Hair follicle dermal papilla cell (primary cell): ENCODE data around the gene SCNM1. TPM values are rescaled to one million over a fixed set of nuclear protein-coding genes. Genes with fewer than 3 reads are reported as not detected.

Experiments used
- total RNA-seq: library from RNA; depleted of rRNA; stranded (reverse); fragments of >200 nt; gene quantifications from 2 replicates; pipeline ENCODE4 v1.2.3, GENCODE V29; 2012

Gene SCNM1, protein sequence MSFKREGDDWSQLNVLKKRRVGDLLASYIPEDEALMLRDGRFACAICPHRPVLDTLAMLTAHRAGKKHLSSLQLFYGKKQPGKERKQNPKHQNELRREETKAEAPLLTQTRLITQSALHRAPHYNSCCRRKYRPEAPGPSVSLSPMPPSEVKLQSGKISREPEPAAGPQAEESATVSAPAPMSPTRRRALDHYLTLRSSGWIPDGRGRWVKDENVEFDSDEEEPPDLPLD
- total RNA-seq, result 22.2 and 29.0 TPM in 2 replicates

DNA sequence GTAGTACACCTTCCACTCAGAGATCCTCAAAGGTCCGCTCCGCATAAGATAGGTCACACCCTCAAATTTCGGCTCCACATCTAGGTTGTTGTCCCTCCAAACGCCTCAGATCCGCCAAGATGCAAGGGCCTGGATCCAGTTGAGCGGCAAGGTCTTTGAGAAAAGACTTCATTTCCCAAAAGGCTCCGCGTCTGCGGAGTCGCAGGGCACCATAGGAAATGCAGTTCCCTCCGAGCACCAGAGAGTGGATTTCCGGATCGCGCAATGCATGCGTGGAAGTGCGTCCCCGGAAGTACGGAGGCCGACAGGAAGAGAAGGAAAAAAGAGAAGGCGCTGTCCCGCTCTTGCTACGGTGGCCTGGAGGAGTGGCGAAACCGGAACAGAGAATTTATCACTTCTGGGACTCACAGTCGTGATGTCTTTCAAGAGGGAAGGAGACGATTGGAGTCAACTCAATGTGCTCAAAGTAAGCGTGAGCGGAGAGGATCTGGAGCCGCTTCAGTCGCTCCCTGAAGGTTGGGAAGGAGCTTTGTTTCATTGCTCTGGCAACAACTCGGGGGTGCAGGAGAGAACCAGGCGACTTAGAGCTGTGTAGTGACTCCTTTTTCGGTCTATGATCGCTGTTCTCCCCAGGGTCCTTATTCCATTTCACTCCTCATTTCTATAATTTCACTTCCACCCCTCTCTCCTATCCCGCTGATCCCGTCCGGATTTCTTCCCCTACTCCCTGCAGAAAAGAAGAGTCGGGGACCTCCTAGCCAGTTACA is at the start of gene SCNM1, which contains the start of gene LYSMD1:
SCNM1 (plus strand) TSS at position 407 of the 767 bp plus-strand sequence; CDS start at position 416, 9 bp downstream.
LYSMD1 (minus strand) TSS at position 165 of the 767 bp plus-strand sequence. CDS start 644 bp downstream, outside the sequence.

DNA sequence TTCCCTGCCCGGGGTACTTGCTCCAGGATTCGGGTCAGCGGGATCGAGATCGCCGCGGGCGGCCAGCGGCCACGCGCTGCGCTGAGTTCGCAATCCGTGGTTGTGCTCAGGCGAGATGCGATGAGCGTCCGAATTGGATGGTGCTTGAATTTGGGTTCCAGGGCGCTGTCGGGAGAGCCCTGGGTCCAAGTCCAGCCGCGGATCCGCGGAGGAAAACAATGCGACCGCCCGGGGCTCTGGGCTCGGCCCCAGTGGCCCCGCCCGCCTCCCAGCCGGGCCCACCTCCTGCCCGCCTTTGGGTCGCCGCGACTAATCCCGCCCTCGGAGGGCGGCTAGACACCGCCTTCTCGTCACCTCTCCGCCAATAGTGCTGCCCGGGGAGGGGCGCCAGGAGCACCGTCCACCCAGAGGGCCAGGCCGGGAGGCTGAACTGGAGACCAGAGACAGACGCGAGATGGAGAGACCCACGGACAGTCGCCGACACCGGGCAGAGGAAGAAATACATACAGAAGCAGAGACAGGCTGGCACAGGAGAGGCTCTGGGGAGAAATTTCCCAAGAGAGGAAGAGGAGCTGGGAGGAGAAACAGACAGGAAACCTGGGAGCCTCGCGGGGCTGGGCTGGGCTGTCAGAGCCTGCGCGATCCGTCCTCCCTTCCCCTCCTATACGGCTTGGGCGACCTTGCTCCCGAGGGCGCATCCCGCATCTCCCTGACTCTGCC is 19.4 kb upstream of the SCNM1 start, which contains the start of gene SEMA6C:
SEMA6C (minus strand) TSS at position 220 of the 720 bp plus-strand sequence. CDS start 4,010 bp downstream, outside the sequence.

DNA sequence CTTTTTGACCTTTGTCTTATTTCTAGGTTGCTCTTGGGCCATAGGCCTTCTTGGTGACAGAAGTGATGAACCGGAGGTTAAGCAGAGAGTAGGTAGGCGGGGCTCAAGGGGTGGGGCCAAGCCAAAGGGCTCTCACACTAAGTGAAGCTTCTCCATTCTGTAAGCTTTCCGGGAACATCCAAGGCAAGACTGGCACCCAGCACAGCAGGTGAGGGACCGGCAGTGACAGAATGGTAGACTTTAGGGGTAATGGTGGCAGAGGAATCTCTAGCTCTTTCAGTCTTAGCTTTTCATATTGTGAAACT is 9.5 kb upstream of the SCNM1 start, which contains the start of gene TNFAIP8L2:
TNFAIP8L2 (plus strand) TSS at position 135 of the 305 bp plus-strand sequence. CDS start 2,049 bp downstream, outside the sequence.

DNA sequence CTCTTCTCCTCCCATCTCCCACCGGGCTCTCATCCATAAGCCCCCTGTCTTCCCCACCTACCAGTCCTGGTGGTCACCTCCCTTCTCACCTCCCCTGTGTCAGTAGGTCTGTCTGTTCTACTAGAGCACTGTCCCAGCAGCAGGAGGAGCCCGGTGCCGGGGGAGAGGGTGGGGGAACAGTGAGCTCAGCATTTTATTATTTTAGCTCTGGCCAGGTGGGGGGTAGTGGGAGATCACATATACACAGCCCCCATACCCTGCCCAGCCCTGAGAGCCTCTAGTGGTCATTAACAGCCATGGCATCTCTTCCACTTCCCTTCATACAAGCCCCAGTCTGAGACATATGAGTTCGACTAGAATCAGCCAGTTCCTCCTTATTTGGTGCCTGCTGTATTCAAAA is 9.9 kb downstream of the SCNM1 start, which contains the start of gene TMOD4:
TMOD4 (minus strand) TSS at position 119 of the 400 bp plus-strand sequence. CDS start 1,106 bp downstream, outside the sequence.

DNA sequence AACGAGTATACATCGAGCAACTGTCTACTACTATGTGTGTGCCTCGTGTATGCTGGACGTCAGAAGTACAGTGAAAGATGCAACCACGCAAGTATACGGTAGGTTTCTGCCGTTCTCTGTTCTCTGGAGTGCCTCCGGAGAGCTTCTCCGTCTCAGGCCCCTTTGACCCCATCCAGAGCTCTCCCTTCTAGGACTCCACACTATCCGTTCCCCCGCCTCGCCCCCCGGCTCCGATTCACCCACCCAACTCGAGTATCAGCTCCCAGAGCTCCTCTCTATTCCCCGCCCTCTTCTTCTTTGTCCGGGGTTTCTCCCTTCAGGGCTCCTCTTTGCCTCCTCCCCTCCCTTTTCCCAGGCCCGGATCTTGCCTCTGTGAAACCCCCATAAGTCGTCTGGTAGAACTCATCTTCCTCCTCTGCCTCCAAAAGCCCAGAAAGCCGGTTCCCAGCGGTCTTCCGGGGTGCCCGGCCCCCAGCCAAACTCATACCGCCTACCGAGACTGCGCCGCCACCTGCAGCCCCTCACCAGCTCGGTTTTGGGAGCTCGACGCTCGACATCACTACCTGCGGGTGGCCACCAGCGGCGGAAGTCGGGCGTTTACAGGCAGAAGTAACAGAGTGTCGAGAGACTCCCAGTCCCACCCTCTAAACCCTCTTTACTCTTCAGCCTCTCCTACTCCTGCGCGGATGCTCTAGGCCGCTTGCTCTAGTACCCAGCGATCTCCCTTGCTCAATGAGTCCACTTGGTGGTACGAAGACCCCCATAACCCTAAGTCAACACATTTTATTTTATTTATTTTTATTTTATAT is 23.9 kb downstream of the SCNM1 start, which contains the start of gene VPS72:
VPS72 (minus strand) TSS at position 561 of the 809 bp plus-strand sequence; CDS start at position 485, 76 bp downstream.

DNA sequence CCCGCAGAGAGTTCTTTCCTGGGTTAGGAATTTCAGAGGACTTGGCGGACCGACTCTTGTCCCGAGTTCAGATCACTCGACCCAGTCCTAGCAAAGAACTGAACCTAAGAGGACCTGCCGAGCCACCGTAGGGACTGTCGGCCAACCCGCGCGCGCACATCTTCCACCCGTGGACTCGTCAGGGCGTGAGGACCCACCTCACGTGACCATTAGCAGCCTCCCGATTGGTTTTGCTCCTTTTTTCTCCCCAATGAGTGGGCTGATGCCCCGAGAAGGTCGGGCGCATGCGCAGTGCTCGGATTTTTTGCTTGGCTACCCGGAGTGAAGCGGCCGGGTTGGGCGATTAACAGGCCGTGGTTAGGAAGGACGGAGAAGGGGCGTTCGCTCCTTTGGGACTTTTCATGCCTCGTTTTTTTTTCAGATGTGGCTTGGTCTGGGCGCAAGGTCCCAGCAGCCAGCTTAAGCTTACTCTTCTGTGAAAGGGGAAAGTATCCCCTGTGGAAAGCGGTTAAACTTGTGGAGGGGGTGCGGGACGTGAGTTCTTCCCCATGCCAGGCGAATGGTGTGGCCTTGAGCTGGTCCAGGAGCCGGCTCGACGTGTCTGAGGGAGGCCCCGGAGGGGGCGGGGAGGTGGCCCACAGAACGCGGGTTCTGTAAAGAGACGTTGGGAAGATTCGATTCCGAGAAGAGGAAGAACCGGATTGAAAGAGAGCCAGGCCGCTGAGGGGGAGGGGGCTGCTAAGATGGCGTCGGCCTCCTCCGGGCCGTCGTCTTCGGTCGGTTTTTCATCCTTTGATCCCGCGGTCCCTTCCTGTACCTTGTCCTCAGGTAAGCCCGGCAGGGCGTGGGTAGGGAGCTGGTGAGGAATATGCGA is 32.5 kb downstream of the SCNM1 start, which contains the start of gene PIP5K1A:
PIP5K1A (plus strand) TSS at position 299 of the 874 bp plus-strand sequence; CDS start at position 744, 445 bp downstream.

Other genes starting within 250 kb of the SCNM1 start
- gene SETDB1, start 239.8 kb upstream of the SCNM1 start, total RNA-seq, result 40.8 and 49.3 TPM in 2 replicates
- 131 and 147 TPM in 2 replicates for gene CERS2, start 191.3 kb upstream of the SCNM1 start, total RNA-seq
- gene ANXA9, start 183.9 kb upstream of the SCNM1 start, total RNA-seq, result 0.16 TPM in 1 of 2 replicates, not detected in the other
- gene MINDY1, start 159.2 kb upstream of the SCNM1 start, total RNA-seq, result 20.4 and 21.1 TPM in 2 replicates
- 9.1 and 10.4 TPM in 2 replicates for gene PRUNE1, start 157.7 kb upstream of the SCNM1 start, total RNA-seq
- gene BNIPL, start 129.6 kb upstream of the SCNM1 start, total RNA-seq, result under 0.01 and 0.12 TPM in 2 replicates
- gene C1orf56, start 118.4 kb upstream of the SCNM1 start, total RNA-seq, result 3.6 and 5.0 TPM in 2 replicates
- 62.1 and 64.6 TPM in 2 replicates for gene CDC42SE1, start 106.5 kb upstream of the SCNM1 start, total RNA-seq
- 2.3 and 2.8 TPM in 2 replicates for gene MLLT11, start 105.7 kb upstream of the SCNM1 start, total RNA-seq
- gene GABPB2, start 95.4 kb upstream of the SCNM1 start, total RNA-seq, result 18.8 and 19.3 TPM in 2 replicates
- gene SEMA6C, start 19.5 kb upstream of the SCNM1 start, total RNA-seq, result 5.4 and 5.5 TPM in 2 replicates
- gene TNFAIP8L2, start 9.5 kb upstream of the SCNM1 start, total RNA-seq, result not detected in 2 replicates
- gene LYSMD1, start 242 bp upstream of the SCNM1 start, total RNA-seq, result 7.0 and 8.7 TPM in 2 replicates
- gene TMOD4, start 9.8 kb downstream of the SCNM1 start, total RNA-seq, result 0.81 and 1.6 TPM in 2 replicates
- gene VPS72, start 24.1 kb downstream of the SCNM1 start, total RNA-seq, result 42.8 and 45.5 TPM in 2 replicates
- 117 and 146 TPM in 2 replicates for gene PIP5K1A, start 32.4 kb downstream of the SCNM1 start, total RNA-seq
- gene PSMD4, start 88.6 kb downstream of the SCNM1 start, total RNA-seq, result 92.5 and 96.8 TPM in 2 replicates
- 23.3 and 27.4 TPM in 2 replicates for gene ZNF687, start 116.2 kb downstream of the SCNM1 start, total RNA-seq
- gene PI4KB, start 161.3 kb downstream of the SCNM1 start, total RNA-seq, result 92.2 and 93.9 TPM in 2 replicates
- 31.3 and 33.4 TPM in 2 replicates for gene RFX5, start 181.1 kb downstream of the SCNM1 start, total RNA-seq
- 43.8 and 51.8 TPM in 2 replicates for gene SELENBP1, start 206.6 kb downstream of the SCNM1 start, total RNA-seq
- 204 and 248 TPM in 2 replicates for gene PSMB4, start 233.4 kb downstream of the SCNM1 start, total RNA-seq